ENCODE measurements around the gene SNX11.

DNA sequence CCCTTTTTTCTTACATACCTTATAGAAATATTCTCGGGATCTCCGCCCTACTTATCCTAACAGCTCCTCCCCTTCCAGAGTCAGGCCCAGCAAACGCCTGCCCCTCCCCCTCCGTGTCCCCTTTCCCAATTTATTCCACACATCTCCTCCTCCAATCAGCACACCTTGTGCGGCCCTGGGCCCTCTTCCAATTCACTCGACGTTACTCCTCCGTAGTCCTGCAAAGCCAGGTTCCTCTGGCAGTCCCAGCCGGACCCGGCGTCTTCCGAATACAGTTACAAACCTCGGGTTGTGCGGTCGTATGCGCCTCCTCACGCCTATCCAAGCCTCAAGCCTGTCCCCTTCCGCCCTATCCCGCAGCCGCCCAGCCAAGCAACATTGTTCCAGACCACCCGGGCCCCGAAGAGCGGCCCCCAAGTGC is 7.0 kb upstream of the SNX11 start:
- TF ChIP-seq, protein P1, sequence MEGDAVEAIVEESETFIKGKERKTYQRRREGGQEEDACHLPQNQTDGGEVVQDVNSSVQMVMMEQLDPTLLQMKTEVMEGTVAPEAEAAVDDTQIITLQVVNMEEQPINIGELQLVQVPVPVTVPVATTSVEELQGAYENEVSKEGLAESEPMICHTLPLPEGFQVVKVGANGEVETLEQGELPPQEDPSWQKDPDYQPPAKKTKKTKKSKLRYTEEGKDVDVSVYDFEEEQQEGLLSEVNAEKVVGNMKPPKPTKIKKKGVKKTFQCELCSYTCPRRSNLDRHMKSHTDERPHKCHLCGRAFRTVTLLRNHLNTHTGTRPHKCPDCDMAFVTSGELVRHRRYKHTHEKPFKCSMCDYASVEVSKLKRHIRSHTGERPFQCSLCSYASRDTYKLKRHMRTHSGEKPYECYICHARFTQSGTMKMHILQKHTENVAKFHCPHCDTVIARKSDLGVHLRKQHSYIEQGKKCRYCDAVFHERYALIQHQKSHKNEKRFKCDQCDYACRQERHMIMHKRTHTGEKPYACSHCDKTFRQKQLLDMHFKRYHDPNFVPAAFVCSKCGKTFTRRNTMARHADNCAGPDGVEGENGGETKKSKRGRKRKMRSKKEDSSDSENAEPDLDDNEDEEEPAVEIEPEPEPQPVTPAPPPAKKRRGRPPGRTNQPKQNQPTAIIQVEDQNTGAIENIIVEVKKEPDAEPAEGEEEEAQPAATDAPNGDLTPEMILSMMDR (IDR thresholded peaks at IDR 0.05), result no peak
- TF ChIP-seq POLR2A (IDR thresholded peaks at IDR 0.05), result no peak
